Hippocampal formation (tissue), 2 donors: ENCODE measurements around the gene MIEF1.
"Not testable (repeated sequence)": the region's sequence is repeated elsewhere in the genome, so short reads cannot be mapped to it uniquely, and the experiment has no call there.

Experiments
- DNase-seq, 2 donors: peaks; one replicate each; lab custom pipeline; 2025; lab: John Stamatoyannopoulos, UW

MIEF1 gene

GRCh38 chr22:39489094-39490068 lies 12.7 kb upstream of the MIEF1 start:
- DNase-seq, result no peak

DNA sequence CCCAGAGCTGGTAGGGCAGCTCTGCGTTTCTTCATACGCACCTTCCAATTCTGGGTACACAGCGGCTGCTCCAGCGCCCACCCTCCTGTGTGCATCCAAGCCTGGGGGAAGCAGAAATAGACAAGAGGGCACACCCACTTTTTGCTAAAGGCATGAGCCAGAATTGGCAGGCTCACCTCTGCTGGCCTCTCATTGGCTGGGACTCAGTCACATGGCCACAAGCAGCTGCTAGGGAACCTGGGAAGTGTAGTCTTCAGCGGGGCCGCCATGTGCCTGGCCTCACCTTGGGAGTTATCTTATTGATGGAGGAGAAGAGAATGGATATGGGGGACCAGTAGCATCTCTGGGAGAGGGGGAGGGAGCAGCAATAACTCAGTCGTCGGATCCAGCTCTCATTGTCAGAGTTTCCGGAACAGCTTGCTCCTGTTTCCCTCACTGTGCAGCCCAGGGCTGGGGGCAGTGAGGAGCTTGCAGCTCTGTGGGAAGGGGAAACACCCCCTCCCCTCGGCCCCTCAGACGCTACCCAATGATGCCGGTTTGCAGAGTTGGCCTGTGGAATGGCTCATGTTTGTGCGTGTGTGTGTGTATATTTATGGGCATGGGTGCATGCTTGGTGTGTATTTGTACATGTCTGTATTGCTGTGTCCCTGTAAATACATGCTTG lies 11.8 kb upstream of the MIEF1 start:
- DNase-seq, result peak; percentile 52 to 72

- DNase-seq, result no peak
Observed at GRCh38 chr22:39490966-39491680, 11.0 kb upstream of the MIEF1 start.

DNA sequence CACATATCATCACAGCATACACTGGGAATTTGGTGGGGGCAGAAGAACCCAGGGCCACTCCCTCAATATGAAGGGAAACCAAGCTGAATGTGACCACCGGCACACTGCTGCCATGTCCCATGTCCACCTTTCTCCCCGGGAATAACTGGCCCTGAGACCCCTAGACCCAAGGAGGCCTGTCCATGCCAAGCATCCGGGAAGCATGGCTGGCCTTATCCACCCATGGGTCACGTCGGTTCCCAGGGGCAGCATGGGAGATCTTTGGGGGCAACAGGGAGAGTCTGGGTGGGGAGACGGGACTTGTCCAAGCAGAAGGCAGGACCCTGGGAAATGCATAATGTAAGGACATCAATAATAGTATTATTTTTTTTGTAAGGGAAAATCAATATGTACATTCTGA lies 10.4 kb upstream of the MIEF1 start:
- DNase-seq, result no peak

DNA sequence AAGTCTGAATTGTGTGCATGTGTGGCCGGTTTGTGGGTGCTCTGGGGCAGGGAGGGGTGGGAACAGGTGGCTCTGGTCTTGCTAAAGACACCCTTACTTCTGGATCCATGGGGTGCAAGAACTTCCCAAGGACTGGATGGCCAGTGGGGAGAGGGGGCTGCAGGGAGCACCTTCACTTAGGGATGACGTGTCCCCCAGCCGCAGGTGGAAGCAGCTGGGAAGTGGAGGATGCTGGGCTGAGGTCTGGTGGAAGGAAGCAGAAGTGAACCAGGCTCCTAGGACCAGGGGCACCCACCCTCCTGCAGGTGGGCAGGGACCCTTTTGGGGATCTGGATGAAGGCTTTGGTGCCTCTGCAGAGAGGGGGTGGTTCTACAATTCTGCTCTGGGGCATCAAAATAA lies 9.9 kb upstream of the MIEF1 start:
- no peak for DNase-seq

DNA sequence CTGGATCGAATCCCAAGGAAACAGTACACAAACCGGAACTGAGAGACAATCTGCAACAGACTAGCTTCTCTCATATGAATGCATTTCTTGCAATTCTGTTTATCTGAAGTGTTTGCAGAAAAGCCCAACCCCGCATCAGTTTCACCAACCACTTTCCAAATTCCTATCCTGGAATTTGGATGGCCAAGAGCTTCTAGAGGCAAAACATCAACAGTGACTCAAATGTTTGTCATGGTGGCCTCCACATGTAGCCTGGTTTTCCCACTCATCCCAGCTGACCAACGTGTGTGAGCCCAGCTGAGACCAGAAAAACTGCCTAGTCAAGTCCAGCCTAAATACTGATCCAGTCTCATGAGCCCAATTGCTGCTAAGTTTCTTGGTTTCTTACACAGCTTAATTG lies 8.3 kb upstream of the MIEF1 start:
- DNase-seq, result no peak

DNA sequence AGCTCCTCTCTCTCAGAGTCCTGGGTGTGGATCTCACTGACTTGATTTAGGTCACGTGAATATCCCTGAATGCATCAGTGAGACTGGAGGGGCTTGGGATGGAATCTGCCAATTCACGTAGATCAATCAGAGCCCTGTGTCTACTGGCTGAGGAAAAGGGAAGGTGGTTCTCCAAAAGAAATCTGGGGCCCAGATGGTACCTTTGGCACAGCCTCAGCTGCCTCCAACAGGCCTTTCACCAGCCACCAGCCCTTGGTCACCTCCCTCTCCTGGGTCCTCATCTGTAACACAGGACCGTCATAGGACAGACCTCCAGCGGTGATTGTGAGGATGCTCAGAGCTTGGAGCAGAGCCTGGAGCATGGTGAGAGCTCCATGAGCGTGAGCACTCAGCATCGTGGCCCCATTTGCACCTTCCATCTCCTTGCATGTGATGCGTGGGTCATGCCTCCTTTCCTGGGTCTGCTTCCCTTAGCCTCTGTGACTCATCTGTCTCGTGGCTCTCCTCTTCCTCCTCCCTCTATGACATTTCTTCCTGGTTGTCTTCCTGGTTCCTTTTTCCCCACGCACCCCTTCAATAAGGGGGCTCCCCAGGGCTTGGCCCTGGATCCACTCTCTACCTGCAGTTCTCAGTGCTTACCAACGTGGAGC lies 7.5 kb upstream of the MIEF1 start:
- no peak for DNase-seq

- peak; percentile 76 to 90 for DNase-seq
Observed at GRCh38 chr22:39496131-39496838, 5.8 kb upstream of the MIEF1 start.

DNA sequence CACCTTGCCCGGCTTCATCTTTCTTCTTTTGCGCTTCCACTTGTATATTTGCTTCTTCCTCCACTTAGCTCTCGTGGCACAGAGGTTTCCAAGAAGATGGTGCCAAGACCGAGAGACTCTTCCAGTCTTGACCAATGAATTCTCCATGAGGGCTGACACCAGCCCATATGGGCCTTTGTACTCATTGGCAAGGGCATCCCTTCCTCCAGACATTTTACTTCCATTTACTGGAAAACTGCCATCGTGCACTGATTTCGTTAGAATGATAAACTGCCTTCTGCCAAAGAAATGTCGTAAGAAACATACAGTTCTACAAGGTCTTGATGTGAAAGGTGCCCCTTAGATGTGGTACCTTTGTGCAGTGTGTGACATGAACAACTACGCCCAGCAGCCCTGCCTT lies 4.7 kb upstream of the MIEF1 start:
- no peak for DNase-seq

GRCh38 chr22:39498368-39498767 lies 3.7 kb upstream of the MIEF1 start:
- peak in 1 of 2 donors; percentile 26 for DNase-seq

DNA sequence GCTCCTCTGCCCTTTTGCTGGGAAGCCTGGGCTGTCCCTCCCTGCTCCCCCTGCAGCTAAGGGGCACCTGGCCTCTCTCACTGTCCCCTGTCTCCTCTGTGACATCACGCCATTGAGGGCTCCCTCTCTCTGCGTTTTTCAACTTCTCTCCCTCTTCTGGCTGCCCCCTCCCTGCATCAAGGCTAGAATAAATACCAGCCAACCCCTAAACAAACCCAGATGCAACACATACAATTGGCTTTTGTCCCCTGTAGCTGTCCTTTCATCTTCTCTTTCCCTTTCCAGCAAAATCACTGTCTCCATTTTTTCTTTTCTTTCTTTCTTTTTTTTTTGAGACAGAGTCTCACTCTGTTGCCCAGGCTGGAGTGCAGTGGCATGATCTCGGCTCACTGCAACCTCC lies 3.3 kb upstream of the MIEF1 start:
- DNase-seq, result peak; percentile 37 to 40

DNA sequence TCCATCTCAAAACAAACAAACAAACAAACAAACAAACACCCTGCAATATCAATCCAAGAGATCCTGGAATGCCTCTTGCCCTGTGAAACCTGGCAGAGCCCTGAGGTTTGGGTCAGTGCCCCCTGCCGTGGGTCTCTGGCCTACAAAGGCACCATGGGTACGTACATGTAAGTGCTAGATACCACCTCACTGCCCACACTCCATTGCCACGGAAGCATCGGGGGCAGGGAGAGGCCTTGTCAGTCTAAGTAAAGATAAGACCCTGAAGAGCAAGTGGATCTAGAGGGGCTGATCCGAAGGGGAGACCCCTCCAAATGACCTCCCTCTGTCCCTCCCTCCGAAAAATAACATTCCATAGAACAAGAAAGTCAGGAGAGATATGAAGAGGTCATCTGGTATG lies 2.0 kb upstream of the MIEF1 start:
- no peak for DNase-seq

DNA sequence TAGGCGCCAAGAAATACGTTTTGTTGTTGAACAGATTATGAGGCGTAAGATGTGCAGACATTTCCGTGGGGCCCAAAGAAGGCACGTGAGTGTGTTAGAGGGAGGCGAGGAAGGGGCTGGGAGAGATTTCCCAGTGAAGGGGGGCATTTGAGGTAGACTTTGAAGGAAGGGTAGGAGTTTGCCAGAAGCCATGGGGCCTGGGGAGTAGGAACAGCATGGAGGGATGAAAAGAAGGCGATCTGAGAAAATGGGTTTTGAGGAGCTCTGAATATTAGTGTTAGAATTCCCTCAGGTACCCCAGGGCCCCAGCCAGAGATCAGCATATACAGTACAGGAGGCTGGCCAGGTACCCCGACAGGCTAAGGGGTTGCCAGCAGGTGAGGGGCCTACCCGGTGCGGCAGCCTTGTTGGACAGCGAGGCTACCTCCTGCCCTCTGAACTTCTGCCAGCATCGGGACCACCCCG lies 414 bp upstream of the MIEF1 start:
- no peak for DNase-seq

- no peak for DNase-seq
Observed at GRCh38 chr22:39502789-39503409, 809 bp downstream of the MIEF1 start.

DNA sequence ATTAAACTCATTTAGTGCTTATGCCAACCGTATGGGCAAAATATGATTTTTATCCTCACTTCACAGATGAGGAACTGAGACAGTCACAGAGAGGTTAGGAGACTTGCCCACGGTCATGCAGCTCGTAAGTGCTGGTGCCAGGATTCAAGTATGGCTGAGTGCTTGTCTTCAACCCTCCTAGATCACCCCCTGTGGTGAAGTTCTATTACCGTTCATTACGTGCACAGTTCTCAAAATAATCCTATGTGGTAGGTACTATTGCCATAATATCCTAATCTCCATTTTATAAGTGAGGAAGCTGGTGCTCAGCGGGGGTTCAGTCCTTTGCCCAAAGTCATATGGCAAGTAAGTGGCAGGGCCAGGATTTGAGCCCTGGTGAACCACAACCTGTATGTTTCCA lies 1.5 kb downstream of the MIEF1 start:
- DNase-seq, result no peak

GRCh38 chr22:39504071-39504470 lies 2.0 kb downstream of the MIEF1 start:
- DNase-seq, result no peak

GRCh38 chr22:39507021-39507420 lies 4.9 kb downstream of the MIEF1 start:
- not testable (repeated sequence) for DNase-seq

- no peak for DNase-seq
Observed at GRCh38 chr22:39508393-39508792, 6.3 kb downstream of the MIEF1 start.

- no peak for DNase-seq
Observed at GRCh38 chr22:39510529-39511149, 8.5 kb downstream of the MIEF1 start.

DNA sequence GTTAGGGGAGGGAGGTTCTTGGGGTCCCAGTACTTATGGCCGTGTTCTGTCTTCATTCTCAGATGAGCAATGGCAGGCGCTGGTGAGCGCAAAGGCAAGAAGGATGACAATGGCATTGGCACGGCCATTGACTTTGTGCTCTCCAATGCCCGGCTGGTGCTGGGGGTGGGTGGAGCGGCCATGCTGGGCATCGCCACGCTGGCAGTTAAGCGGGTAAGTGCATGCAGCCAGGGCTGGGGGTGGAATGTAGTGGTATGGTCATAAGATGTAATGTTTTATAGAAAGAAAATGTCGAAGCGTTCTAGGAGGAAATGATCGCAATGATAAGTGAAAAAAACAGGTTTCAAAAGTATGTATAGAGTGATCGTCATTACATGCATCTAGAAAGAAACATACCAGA lies 9.1 kb downstream of the MIEF1 start:
- no peak for DNase-seq
